Superior temporal gyrus (tissue), 1 donor: Measurements from ENCODE around the gene FAM228A.
"Not testable (repeated sequence)": the region's sequence is repeated elsewhere in the genome, so short reads cannot be mapped to it uniquely, and the experiment has no call there.

Experiments
- DNase-seq: peaks from one replicate; pipeline ENCODE4 v3.0.0-alpha.2; 2016; ENCODE audit errors: extremely low spot score

Gene FAM228A

GRCh38 chr2:24191156-24191555 is 16.3 kb downstream of the FAM228A start:
- DNase-seq, result no peak

- no peak for DNase-seq
These were observed 17.0 kb downstream of the FAM228A start for GRCh38 chr2:24191848-24192247.

GRCh38 chr2:24197213-24197612 is 22.4 kb downstream of the FAM228A start:
- DNase-seq, result not testable (repeated sequence)

- DNase-seq, result no peak
These were observed 25.2 kb downstream of the FAM228A start for GRCh38 chr2:24199968-24200590.

GRCh38 chr2:24200799-24201198 is 25.9 kb downstream of the FAM228A start:
- no peak for DNase-seq

- DNase-seq, result no peak
These were observed 28.4 kb downstream of the FAM228A start for GRCh38 chr2:24203029-24203786.

GRCh38 chr2:24203787-24204150 is 28.9 kb downstream of the FAM228A start:
- DNase-seq, result no peak

- no peak for DNase-seq
These were observed 29.7 kb downstream of the FAM228A start for GRCh38 chr2:24204505-24204904.

GRCh38 chr2:24205131-24205530 is 30.3 kb downstream of the FAM228A start:
- no peak for DNase-seq

- no peak for DNase-seq
These were observed 31.4 kb downstream of the FAM228A start for GRCh38 chr2:24206242-24206641.

- no peak for DNase-seq
These were observed 31.9 kb downstream of the FAM228A start for GRCh38 chr2:24206714-24207113.

GRCh38 chr2:24207359-24207758 is 32.5 kb downstream of the FAM228A start:
- no peak for DNase-seq

- no peak for DNase-seq
These were observed 33.6 kb downstream of the FAM228A start for GRCh38 chr2:24208490-24208889.

GRCh38 chr2:24209389-24210105 is 34.7 kb downstream of the FAM228A start:
- DNase-seq, result no peak

- no peak for DNase-seq
These were observed 35.2 kb downstream of the FAM228A start for GRCh38 chr2:24210106-24210455.

GRCh38 chr2:24210723-24211122 is 35.9 kb downstream of the FAM228A start:
- DNase-seq, result no peak

GRCh38 chr2:24211408-24211807 is 36.6 kb downstream of the FAM228A start:
- DNase-seq, result no peak

GRCh38 chr2:24214880-24215279 is 40.0 kb downstream of the FAM228A start:
- no peak for DNase-seq

GRCh38 chr2:24220554-24221291 is 45.9 kb downstream of the FAM228A start:
- peak; percentile 74 for DNase-seq

GRCh38 chr2:24221343-24222050 is 46.6 kb downstream of the FAM228A start:
- no peak for DNase-seq

- no peak for DNase-seq
These were observed 48.1 kb downstream of the FAM228A start for GRCh38 chr2:24222946-24223345.
